ENCODE data around the gene SLC10A4. TPM values are rescaled to one million over a fixed set of nuclear protein-coding genes. Genes with fewer than 3 reads are reported as not detected.

Gene SLC10A4
- total and polyA plus RNA-seq, 2 of the 4 experiments (the other 2 are of a cell fraction) = not detected

DNA sequence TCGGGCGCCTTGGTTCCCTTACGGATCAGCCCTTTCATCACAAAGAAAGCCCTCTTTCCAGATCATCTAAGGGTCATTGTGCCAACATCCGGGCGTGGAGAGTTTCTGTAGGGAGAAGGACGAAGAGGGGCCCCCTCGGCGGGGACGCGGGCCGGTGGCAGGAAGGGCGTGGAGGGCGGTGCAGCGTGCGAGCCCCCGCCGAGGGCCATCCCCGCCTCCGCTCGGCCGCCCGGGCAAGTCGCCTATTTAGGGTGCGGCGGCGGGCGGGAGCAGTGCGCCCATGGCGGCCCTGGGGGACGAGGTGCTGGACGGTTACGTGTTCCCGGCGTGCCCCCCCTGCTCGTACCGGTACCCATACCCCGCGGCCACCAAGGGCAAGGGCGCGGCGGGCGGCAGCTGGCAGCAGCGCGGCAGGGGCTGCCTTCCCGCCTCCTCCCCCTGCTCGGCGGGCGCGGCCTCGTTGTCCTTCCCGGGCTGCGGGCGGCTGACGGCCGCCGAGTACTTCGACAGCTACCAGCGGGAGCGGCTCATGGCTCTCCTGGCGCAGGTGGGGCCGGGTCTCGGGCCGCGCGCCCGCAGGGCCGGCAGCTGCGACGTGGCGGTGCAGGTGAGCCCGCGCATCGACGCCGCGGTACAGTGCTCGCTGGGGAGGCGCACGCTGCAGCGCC is 7.0 kb downstream of the SLC10A4 start, which contains the start of gene ZAR1:
Gene ZAR1, plus strand, starts transcription at position 241 of the 668 bp plus-strand sequence. Its CDS starts 40 bp downstream, at position 281.
- Histone ChIP-seq H3K27me3 (ENCODE audit: control insufficient read depth, insufficient read depth, low read length) (peaks cover 56% of the 10 kb centered on the region), H3K56ac (ENCODE audit: extremely low read depth, insufficient read depth, low read length) (no peak within 1 kb of the TSS), H3K36me3 (ENCODE audit: control insufficient read depth, insufficient read depth, low read length) (no peaks in the 10 kb centered on the region), H2BK120ac (ENCODE audit: low read depth, low read length) (no peak within 1 kb of the TSS), H4K20me1 (ENCODE audit: insufficient read depth, low read length) (no peaks in the 10 kb centered on the region), H2AK9ac (replicated peaks; ENCODE audit: low read depth, low read length, poor library complexity) (peak within 1 kb of the TSS; percentile 71), H3K9me1 (ENCODE audit: insufficient read depth, low read length) (no peaks in the 10 kb centered on the region; the same call in 1 of the 2 replicates), H3K18ac (ENCODE audit: low read depth, low read length) (no peak within 1 kb of the TSS), H3K79me1 (ENCODE audit: low read depth in 1 of 2, low read length in 2 of 2) (no peaks in the 10 kb centered on the region), H3K4me2 (ENCODE audit: low read depth, low read length) (peak within 1 kb of the TSS; percentile 46; the same call in 1 of the 2 replicates), H3K4me1 (ENCODE audit: control insufficient read depth, insufficient read depth, low read length) (no peaks in the 10 kb centered on the region), H3K4me3 (ENCODE audit: insufficient read depth, low read depth, low read length) (peak within 1 kb of the TSS; percentile 27), H2BK5ac (ENCODE audit: low read depth, low read length, poor library complexity, severe bottlenecking) (no peak within 1 kb of the TSS), H3K9ac (ENCODE audit: low read depth, low read length) (no peak within 1 kb of the TSS), H2BK15ac (ENCODE audit: low read depth, low read length) (no peak within 1 kb of the TSS), H4K5ac (ENCODE audit: low read depth, low read length) (no peak within 1 kb of the TSS), H2AK5ac (ENCODE audit: low read depth, low read length) (no peak within 1 kb of the TSS), H4K8ac (ENCODE audit: low read depth in 2 of 2, low read length in 2 of 2) (no peak within 1 kb of the TSS), H3K14ac (replicated peaks; ENCODE audit: low read depth, low read length) (no peak within 1 kb of the TSS), H3K4ac (ENCODE audit: low read depth, low read length) (no peak within 1 kb of the TSS), H3K9me3 (ENCODE audit: control insufficient read depth, insufficient read depth, low read length) (peaks cover 18% of the 10 kb centered on the region), H4K91ac (ENCODE audit: insufficient read depth, low read depth, low read length) (no peak within 1 kb of the TSS), H3K27ac (ENCODE audit: insufficient read depth, low read length) (no peak within 1 kb of the TSS), H3K23ac (ENCODE audit: low read depth, low read length) (no peak within 1 kb of the TSS), H2AFZ (replicated peaks; ENCODE audit: low read length, poor library complexity) (peak within 1 kb of the TSS; percentile 78), H2BK20ac (ENCODE audit: low read depth, low read length) (no peak within 1 kb of the TSS)
- dilution Hi-C loops (cut with HindIII; ENCODE audit: low sequenced_read_pairs, unreplicated experiment) = no loop called here
- ChIA-PET POLR2A (ENCODE audit: unreplicated experiment) (no interaction called here), CTCF (no interaction called here)
- TF ChIP-seq POLR2A (IDR thresholded peaks at IDR 0.05; ENCODE audit: low read depth, low read length) (no peak), CHD1 (IDR thresholded peaks at IDR 0.05; ENCODE audit: low read depth, low read length) (no peak)
- intact Hi-C loops (cut with micrococcal nuclease) = no loop called here
- in situ Hi-C loops (cut with MboI; ENCODE audit: low sequenced_read_pairs) = loop anchor here (25.0 kb wide), 1 partner anchor 103 kb away; no protein-coding TSS in a partner anchor
- DNase-seq (no peak), ATAC-seq (ENCODE audit: low read depth) (peak; percentile 24)
- 9% methylated on average over 17 of the region's 80 CpGs; no CpG with 5 or more reads in 1 of the 2 experiments for WGBS, 2 experiments (ENCODE audit: extremely low coverage in 2 of 2, insufficient read length in 1 of 2)
- BruUV-seq (replicated peaks) = no TSS peak
